HG03565 (cell line): ENCODE data around the gene RTRAF.
A peak's percentile ranks its signal among the peaks of the same experiment; 100 is the strongest.

ENCODE experiments used
- ATAC-seq: cut with Tn5 transposase; IDR thresholded peaks from one replicate; pipeline ENCODE4 v1.9.1; 2021; ENCODE audit warnings: mild to moderate bottlenecking, moderate library complexity; ENCODE audit not compliant: unreplicated experiment

RTRAF gene

DNA sequence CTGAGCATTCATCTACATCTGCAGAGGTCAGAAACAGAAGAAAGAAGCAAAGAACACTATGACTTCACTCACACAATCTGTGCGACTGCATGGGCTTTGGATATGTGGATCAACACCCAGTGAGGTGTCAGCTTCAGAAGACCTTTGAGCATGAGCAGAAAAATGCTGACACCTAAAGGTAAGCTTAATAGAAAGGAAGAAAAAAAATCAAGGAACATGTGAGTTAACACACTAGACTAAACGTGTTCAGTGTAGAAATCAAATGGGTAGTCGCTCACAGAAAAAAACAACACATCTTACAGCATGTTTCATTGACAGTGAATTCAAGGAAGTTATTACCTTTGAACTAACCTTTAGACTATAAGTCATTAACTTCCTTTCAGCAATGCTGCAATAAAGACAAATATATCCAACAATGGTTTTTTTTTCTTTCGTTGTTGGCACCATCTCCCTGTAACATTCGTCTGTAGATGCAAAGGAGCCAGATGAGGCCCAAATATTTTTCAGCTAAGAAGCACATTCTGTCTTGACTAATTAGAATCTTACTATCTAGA, 30.9 kb downstream of the RTRAF start:
- no peak for ATAC-seq

DNA sequence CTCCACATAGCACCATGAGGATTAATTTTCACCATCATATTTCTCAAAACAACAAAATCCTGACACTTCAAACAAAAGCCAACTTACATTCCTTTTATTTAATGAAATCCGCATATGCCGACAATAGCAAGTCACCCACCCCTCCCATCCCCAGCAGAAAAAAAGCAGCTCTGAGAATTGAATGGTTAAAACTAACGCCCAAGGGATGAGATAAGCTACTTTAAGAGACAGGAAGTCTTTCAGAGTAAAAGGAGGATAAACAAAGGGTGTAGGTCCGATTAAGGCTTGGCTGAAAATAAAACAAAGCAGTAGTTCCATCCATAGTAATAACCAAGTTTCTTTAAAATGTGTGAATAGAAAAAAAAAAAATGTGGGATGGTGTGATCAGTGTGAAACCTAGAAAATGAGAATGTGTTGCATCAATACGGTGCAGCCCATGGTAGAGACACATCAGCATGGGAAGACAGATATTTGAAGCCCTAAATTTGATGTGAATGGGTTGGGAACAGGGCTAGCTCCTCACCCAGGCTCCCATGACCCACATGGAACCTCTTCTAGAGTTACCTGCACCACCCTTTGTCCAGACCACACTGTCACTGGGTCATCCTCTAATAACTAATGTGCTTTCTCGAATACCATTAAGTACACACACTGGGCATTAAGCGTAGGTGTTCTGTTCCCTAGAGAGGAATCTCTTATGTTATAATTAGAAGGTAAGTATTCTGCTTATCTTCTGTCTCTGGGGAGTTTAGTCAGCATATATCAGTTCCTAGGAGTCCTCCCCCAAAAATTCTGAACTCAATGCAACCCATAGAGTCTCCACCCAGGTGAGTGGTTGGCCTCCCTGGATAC, 31.7 kb downstream of the RTRAF start:
- no peak for ATAC-seq

DNA sequence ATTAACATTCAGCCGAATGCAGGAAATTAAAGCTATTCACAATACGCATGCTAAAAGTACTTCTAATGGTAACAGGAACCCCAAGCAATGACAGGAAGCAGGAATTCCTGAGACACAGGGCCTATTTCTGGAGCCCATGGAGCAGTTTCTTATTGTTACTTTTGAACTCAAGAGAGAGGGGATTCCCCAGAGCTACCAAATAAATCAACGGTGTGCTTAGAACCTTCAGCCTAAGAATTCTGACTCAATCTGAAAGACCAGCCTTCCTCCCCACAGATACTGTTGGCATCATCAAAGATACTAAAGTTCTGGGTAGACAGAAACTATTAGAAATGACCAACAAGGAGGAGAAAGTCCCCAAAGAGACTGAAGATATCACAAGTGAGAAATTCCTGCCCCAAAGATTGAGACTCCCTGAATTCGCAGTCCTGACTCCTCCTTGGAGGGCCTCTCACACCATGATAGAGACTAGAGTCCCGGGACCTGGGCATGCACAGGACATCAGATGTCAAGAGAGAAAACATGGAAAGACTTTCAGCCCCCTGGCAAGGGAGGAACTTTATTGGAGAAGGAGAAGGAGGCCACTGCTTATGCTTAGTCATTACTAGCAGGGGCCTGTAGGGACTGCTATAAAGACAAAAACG, 32.7 kb downstream of the RTRAF start:
- peak; percentile 87 for ATAC-seq

DNA sequence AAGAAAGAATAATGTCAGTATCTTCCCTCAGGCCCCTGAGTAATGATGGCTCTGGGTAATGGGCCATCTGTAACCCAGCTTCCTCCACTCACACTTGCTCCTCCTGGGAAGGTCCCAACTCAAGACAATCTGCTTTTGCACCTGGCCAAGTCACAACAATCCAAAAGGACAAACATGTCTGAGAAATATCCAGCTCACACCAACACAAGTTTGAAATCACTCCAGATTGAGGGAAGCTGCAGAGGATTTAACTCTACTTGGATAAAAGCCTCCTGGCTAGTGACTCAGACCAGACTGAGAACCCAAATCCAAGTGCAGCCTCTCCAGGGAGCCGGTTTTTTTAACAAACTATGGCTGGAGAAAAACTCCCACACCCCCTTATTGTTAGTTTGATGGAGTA, 34.2 kb downstream of the RTRAF start:
- no peak for ATAC-seq

DNA sequence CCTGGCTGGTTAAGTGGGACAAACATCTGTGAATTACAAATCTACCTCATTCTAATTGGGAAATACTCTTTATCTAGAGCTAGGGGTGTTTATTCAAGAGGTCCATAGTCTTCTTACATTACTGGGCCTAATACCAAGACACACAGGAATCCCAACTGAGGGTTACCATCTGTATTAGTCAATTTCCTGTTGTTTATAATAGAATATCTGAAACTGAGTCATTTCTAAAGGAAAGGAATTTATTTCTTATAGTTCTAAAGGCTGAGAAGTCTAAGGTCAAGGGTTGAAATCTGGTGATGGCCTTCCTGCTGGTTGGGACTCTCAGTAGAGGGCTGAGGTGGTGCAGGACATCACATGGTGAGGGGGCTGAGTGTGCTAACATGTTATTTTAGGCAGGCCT, 36.0 kb downstream of the RTRAF start:
- ATAC-seq, result no peak

DNA sequence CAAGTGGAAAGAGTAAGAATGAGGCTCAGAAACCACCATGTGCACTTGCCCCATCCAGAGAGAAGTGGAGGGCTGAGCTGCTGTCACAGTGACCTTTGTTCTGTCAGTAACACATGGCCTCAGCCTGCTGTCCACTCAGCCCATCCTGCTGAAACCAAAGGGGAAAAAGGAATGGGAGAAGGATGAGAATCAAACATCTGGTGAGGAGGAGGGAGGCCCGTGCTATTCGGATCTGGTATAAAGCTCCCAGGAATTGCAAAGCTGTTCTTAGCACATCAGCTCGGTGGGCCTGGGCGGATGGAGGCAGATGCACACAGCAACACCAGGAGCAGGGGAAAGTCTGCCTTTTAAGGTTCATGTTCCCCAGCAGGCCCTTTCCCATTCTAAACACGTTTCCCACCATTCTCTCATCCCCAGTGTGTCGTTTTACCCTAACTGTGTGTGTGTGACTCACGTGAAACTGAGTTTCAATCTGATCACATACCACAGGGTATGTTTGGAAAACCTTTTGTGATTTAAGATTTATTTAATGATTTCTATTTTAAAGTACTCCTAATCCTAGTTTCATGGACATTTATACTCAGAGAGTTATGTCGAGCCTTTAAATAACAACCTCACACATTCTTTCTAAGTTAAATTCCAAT, 36.8 kb downstream of the RTRAF start:
- no peak for ATAC-seq

DNA sequence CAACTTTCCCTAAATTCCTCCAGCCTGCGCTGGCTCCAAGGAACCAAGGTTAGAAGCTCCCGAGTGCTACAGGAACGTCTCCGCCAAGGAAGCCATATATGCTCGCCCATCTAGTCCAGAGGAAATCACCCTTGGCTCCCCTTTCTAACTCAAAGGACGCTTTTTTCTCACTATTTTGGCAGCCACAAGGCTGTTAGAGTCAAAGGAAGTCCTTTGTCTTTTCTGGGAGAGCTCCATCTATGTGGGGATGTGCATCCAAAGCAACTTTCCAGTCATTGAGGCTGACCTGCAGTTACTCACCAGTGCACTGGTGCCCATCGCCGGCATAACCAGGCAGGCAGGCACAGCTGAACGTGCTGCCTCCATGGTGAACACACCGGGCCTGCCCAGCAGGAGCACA, 37.6 kb downstream of the RTRAF start:
- no peak for ATAC-seq

DNA sequence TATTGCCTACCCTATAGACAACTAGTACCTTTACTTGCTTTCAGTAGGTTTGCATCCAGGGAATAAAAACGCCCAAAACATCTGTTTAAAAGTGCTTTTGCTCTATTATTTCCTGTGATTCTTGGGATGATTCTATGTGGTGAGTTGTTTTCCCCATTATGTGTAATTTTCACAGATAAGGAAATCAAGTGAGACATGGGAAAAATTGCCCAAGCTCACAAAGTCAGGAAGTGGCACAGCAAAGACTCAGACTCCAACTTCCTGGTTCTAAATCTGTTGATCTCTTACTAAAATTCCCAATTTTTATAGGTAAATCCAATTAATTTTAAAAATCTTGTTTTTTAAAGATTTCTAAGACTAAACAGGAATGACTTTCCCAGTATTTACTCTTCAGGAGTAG, 40.5 kb downstream of the RTRAF start:
- no peak for ATAC-seq

DNA sequence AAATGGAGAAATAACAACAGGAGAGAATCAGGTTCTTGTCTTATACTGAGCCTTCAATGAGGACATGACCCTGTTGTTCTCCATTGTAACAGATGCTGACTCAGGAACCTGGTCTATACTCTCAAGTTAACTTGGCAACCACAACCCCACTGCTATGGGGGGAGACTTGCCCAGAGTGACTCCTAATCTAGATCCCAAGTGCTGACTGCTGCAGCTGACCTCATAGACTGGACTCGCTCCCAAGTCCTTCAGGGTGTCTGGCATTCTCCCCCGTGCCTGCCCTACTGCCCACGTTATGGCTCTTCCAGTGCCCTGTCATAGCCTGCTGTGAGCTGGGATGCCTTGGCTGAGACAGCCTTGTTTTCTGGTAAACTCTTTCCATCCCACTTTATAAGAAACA, 42.4 kb downstream of the RTRAF start:
- no peak for ATAC-seq

DNA sequence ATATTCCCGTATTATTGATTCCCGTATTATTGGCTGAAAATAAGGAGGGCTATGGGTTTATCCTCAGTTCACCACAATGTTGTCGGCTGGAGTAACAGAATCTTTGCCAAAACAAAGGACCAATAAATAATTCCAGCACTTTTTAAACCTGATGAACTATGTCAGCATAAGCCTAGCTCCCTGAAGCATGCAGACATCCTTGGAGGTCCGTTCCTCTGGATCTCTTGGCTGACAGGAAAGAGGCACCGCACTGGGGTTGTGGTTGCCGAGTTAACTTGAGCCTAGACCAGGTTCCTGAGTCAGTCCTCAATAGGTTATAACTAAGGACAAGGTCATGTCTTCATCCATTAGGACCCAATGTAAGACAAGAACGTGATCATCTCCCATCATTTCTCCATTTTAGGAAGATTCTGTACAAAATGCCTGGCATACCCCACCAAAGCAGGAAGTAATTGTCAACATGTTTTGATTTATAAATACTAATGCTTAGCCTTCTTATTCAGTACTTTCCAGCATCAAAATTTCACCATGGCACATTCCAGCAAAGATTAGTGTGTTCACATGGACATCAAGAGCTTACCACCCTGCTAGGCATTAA, 43.0 kb downstream of the RTRAF start:
- ATAC-seq, result no peak

DNA sequence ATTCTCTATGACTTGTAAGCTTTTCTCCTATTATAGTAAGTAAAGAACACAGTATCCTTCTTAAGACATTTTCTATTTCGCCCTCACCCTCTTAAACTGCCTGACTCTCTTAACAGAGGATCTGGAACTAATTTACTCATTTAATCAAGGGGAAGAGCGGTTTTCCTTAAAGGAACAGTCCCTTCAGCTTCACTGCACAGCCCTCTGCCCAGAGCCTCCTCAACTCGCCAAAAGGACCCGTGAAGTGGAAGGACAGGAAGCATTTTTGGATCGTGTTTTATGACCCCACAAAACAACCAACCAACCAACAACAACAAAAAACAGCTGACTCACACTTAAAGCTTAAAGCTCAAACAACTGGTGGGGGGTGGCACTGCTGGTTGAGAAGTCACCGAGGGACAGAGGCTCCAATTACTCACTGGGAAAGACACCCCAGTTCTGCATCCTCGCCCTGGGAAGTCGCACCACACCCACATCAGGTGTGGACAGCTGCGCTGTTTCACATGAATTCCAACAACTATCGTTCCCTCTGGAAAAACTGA, 43.8 kb downstream of the RTRAF start:
- ATAC-seq, result no peak

DNA sequence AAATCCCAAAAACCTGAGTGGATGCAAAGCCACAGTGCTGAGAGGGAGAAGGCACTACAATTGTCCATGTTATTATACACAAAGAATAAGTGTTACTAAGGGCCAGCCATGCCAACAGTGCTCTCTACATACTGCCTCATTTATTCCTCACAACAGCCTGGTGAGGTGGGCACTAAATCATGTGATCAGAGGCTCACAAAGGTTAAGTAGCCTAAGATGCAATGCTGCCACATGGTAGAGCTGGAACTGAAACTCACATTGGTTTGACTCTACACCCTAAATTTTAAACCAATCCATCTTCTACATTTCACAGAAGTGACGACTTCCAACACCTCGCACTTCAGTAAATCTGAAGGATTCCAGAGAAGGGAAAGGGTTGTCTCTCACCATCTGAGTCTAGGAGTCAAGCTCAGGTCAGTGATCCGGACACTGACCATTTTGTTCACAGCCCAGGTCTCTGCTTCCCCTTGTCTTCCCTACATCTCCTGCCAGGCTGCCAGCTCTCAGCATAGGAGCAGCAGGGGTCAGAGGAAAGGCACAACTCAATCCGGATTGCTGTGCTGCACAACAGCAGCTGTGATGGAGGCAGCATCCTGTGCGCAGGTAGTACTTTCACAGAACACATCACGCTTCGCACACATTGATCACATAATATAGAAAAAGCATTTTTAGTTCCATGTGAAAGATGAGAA, 49.9 kb downstream of the RTRAF start:
- no peak for ATAC-seq

DNA sequence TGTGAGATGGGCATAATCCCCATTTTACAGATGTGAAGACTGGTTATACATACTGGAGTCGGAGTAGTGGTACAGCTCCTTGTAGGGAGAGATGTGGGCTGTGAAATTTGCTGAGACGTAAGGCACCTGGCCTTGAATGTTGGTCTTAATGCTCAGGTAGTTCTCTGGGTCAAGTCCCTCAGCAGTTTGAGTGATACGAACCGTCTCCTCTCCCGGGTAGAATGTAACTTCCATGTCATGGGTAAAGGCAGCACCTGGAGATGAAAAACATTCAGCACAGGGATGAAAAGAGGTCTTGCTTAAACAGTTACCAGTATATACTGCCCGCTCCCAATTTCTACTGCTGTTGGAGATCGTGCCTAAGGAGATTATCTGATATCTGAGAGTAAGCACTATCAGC, 51.3 kb downstream of the RTRAF start:
- no peak for ATAC-seq

DNA sequence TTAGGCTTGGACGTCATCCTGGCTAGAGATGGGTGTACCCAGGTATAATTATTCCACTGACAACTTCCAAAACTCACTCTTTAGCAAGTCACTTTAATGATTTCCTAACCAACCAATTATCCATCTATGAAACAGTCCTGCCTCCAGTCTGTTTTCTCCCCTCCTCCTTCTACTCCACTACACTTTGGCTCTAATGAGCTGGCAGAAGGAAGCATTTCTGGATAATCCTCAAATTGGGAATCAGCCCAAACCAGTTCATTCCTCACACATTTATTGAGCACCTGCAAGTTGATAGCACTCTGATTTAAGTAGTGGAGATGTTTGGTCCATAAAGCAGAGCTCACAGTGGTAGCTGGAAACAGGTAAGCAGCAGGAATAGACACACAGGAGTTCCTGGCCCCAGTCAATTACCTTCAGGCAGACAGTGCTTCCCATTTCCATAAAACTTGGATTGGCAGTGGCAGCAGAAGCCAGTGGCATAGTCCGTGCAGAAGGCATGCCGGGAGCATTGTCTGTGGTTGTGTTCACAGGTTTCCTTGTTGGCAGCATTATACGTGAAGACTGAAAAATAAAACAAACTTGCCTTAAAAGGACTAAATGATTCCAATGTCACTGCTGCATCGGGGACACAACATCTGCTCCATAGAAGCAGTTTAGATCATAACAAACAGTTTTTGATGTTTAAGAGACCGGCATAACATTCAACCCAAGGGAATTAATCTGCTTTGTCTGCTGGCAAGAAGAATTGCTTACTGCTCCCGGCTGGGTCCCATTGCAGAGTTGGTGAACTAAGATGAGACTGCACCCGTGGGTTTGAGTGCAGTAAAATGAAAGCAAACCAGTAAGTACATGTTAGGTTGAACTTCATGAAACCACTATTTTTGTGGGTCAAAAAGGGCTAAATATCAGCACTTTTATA, 53.3 kb downstream of the RTRAF start:
- no peak for ATAC-seq

DNA sequence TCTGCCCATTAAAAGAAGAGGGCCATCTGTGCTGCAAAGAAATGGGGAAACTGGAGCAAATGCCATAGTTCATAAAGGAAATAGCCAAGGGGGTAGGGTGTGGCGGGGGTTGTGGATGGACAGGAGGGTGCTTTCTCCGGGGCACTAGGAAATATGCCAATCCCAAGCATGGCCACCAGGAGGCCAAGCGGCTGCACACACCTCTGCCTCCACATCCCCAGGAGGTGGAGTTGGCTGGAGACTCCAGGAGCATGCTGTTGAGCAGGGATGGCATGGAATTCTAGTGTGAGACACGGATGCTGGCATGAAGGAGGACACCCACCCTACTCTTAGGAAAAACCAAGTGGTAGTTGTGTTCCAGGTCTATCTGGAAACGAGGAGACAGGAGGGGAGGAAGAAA, 54.3 kb downstream of the RTRAF start:
- no peak for ATAC-seq

DNA sequence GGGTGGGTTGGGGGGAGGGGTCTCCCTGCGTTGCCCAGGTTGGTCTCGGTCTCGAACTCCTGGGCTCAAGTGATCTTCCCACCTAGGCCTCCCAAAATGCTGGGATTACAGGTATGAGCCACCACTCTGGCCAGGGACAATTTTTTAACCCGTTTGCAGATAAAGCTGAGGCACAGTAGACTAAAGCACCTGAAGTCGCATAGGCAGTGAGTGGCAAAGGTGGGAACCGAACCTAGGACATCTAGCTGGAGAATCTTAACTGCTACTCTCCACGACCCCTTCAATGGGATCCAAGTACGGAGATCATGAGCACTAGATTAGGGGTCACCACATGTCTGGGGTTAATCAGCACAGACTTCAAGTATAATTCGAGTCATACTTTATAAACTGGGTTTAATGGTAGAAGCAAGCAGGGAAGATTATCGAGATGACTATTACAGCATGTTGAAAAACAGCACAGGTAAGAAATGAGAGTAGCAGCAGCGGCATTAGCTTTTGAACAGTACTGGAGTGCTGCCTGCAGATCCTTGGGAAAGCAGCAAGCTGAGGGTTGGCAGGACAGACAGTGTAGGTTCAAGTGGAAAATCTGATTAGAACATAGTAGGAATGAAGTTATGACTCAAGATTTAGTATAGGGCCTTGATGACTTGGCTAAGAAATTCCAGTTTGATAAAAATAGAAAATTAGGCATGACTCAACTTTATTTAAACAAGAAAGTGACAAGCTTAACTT, 55.6 kb downstream of the RTRAF start:
- no peak for ATAC-seq

DNA sequence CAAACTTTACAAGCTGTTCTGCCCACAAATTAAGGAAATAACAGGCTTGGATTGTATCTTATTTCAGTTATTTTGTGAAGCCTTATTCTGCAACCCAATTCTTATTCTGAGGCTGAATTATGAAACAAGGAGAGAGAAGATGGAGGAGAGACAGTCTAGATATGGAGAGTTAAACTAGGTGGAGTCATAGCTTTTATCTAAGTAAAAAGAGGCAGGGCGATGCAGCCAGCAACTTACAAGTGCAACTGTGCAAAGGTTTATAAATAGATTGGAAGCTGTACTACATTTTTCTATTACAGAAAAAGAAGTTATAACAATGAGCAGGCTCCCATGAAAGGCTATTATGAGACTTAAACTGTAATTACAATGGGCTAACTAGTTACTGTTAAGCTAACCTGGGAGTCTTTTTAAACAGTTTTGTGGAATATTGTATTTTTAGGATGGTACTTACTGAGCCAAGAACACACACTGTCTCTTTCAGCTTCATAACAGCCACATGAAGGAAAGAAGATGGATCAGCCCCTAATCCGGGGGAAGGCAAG, 57.1 kb downstream of the RTRAF start:
- no peak for ATAC-seq

DNA sequence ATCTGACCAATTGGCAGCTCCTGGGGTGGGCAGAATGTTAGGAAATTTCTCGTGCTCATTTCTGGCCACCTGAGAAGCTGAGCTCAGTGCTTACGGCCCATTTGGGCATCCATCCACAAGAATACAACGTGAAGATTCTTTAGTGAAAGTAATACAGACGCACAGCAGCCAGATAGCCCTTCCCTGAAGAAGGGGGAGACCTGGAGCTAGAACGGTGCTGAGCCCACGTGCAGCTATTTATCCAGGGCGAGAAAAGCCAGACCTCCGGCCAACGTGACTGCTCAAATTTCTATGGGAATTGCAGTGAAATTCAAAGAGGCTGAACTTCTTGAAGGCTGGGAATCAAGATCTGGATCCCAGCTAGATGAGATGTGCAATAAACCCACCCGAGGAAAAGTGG, 58.8 kb downstream of the RTRAF start:
- no peak for ATAC-seq
